Breast epithelium (tissue), 3 donors: ENCODE results near the gene BMP10.

Source experiments
- POLR2A ChIP-seq: fragments of 450-650 bp; IDR thresholded peaks from one replicate; pipeline ENCODE4 v1.6.1; 2016; ENCODE audit warnings: antibody characterized with exemption, mild to moderate bottlenecking, moderate library complexity
- POLR2AphosphoS5 ChIP-seq, 3 donors: sonication (generic); formaldehyde crosslinking; IDR thresholded peaks; one replicate each; pipeline ENCODE4 v1.6.1; 2017; ENCODE audit warnings: antibody characterized with exemption in 3 of 3
- TF ChIP-seq, protein P1 (sequence below), 3 donors: fragments of 450-650 bp; IDR thresholded peaks; one replicate each; pipeline ENCODE4 v1.5.1; 2016 to 2017; ENCODE audit warnings: antibody characterized with exemption in 3 of 3, mild to moderate bottlenecking in 3 of 3, moderate library complexity in 3 of 3

DNA sequence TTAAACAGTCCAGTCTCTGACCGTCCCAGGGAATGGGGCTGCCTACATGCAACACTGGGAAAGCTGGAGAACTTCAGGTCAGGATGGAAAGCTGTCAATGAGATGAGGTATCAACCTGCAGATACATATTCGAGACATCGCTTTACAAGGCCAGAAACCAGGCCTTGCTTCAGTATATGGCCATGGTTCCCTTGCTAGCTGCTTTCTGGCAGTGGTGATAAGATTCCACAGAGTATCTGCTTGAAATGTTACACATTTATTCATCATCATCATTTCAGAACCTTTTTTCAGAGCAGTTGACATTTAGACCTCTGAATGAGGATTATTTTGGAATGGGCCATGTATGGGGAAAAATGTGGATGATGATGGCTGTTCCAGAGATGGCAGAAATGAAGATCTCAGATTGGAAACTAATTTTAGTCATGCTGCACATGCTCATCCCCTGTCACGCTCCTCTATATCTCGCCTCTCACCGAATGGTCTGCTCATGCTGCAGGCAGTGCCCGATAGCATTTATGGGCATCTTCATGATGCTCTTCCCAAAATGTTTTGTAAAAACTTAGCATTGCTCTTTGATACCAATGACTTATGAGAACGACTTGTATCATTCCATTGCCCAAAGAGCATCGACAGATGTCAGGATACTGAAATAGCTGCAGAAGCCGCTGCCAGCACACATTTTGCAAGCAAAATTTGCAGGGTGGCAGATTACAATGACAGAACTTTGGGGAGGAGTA lies 14.0 kb upstream of the BMP10 start:
- no peak for TF ChIP-seq POLR2A
- TF ChIP-seq, protein P1, sequence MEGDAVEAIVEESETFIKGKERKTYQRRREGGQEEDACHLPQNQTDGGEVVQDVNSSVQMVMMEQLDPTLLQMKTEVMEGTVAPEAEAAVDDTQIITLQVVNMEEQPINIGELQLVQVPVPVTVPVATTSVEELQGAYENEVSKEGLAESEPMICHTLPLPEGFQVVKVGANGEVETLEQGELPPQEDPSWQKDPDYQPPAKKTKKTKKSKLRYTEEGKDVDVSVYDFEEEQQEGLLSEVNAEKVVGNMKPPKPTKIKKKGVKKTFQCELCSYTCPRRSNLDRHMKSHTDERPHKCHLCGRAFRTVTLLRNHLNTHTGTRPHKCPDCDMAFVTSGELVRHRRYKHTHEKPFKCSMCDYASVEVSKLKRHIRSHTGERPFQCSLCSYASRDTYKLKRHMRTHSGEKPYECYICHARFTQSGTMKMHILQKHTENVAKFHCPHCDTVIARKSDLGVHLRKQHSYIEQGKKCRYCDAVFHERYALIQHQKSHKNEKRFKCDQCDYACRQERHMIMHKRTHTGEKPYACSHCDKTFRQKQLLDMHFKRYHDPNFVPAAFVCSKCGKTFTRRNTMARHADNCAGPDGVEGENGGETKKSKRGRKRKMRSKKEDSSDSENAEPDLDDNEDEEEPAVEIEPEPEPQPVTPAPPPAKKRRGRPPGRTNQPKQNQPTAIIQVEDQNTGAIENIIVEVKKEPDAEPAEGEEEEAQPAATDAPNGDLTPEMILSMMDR (IDR thresholded peaks at IDR 0.05), result no peak
- TF ChIP-seq POLR2AphosphoS5 (IDR thresholded peaks at IDR 0.05), result no peak
